GM12864 (cell line): ENCODE results near the gene CYB5R4.
A peak's percentile ranks its signal among the peaks of the same experiment; 100 is the strongest.

ENCODE experiments used
- DNase-seq: peaks from one replicate; pipeline ENCODE4 v3.0.0-alpha.2; 2011; ENCODE audit warnings: low read depth
- H3K4me3 ChIP-seq: 2 replicates; pipeline ENCODE4 v1.5.1; 2011; ENCODE audit warnings: mild to moderate bottlenecking, low read depth, low read length, control low read depth
- TF ChIP-seq, protein P1 (sequence below): IDR thresholded peaks from 2 replicates; pipeline ENCODE4 v1.5.1; 2011; ENCODE audit warnings: low read depth, mild to moderate bottlenecking, moderate library complexity, low read length, control low read depth, inconsistent platforms; ENCODE audit errors: missing control alignments

The CYB5R4 gene

GRCh38 chr6:83852528-83853177 lies 6.8 kb upstream of the CYB5R4 start:
- H3K4me3 ChIP-seq: peak overlapping the region; percentile 13; the same call in 1 of the 2 replicates
- no peak for DNase-seq
- TF ChIP-seq, protein P1, sequence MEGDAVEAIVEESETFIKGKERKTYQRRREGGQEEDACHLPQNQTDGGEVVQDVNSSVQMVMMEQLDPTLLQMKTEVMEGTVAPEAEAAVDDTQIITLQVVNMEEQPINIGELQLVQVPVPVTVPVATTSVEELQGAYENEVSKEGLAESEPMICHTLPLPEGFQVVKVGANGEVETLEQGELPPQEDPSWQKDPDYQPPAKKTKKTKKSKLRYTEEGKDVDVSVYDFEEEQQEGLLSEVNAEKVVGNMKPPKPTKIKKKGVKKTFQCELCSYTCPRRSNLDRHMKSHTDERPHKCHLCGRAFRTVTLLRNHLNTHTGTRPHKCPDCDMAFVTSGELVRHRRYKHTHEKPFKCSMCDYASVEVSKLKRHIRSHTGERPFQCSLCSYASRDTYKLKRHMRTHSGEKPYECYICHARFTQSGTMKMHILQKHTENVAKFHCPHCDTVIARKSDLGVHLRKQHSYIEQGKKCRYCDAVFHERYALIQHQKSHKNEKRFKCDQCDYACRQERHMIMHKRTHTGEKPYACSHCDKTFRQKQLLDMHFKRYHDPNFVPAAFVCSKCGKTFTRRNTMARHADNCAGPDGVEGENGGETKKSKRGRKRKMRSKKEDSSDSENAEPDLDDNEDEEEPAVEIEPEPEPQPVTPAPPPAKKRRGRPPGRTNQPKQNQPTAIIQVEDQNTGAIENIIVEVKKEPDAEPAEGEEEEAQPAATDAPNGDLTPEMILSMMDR: no peak

DNA sequence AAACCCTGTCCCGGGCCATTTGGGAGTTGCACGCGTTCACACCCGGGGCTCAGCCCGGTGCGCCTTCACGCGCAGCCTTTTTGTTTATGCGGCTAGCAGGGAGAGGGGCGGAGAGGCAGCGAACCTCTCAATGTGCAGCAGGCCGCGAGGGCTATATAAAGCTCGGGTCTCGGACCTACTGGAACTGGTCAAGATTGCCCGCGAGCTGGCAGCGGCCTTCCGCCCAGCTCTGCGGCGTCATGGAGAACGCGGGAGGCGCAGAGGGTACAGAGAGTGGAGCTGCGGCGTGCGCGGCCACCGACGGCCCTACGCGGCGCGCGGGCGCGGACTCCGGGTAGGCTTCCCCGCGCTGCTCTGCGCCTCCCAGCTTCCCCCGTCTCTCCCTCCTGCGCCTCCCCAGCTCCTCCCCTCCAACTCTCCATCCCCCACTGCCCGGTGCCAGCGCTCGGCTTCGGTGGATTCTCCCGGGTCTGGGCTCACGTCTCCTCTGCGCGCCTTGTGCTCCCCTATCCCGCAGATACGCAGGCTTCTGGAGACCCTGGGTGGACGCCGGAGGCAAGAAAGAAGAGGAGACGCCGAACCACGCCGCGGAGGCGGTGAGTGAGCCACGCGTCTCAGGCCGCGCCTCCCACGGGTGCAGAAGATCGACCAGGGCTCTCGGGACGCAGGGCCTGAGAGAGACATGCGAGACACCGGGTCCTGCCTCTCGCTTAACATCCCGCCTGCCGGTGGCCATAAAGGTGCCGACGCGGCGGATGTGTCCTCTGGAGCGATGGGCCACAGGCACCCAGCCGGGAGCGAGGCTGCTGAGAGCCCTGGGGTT lies 6.1 kb upstream of the CYB5R4 start, which contains the start of gene RIPPLY2:
Gene RIPPLY2, plus strand, starts transcription at position 183 of the 823 bp plus-strand sequence. Its CDS starts 57 bp downstream, at position 240.
- TF ChIP-seq, protein P1: no peak
- DNase-seq: no peak
- peak within 1 kb of the TSS; percentile 13 for H3K4me3 ChIP-seq

DNA sequence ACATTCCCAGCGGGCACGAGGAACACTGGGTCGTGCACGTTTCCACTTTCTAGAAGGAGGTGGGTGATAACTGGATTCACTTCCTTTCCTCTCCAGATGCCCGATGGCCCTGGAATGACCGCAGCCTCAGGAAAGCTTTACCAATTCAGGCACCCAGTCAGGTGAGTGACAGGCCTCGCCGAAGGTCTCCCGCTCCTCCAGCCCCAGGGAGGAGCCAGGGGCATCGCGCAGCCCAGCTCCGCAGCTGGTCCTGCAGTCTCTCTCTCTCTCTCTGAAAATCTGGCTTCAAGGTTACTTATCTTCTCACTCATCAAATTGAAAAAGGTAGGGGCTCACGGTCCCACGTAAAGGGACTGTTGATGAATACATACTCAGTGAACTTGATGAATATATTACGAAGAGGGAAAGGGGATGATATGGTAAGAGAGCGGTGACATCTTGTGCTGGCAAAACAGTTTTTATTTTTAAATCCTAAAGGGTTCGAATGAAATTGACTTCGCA lies 5.4 kb upstream of the CYB5R4 start:
- no peak for DNase-seq
- TF ChIP-seq, protein P1: no peak
- H3K4me3 ChIP-seq: no peak overlapping the region

GRCh38 chr6:83854766-83855165 lies 4.7 kb upstream of the CYB5R4 start:
- H3K4me3 ChIP-seq: no peak overlapping the region
- no peak for DNase-seq
- TF ChIP-seq, protein P1: no peak

- TF ChIP-seq, protein P1: no peak
- DNase-seq: no peak
- H3K4me3 ChIP-seq: peak overlapping the region; percentile 83
Measured at GRCh38 chr6:83860359-83860755, 868 bp downstream of the CYB5R4 start.

DNA sequence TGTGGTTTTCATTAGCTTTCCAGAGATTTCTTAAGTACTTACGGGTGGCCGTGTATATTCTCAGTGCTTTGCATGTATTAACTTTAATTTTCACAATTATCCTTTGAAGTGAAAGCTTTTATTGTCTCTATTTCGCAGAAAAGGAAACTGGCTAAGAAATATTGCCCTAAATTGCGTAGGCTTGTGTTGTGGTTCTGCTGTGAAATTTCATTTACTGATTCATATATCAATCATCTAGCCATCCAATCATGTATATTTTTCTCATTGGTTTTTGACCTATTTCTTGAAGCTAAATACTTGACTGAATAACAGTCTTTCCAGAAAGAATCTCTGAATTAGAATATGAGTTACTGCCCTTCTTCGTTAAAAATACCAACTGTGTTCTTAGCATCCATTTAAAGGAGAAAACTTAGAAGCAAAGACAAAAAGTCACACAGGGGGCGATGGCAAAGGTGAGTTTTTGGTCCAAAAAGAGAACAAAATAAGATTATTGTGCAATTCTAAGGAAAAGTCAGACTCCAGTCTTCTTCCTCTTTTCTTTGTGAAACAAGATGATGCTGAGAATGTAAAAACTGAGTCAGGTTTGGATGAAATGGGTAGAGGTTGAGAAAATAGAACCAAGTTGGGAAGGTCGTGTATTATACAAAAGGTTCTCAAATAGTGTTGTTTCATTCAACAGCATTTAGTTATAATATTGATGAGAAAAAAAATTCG lies 1.4 kb downstream of the CYB5R4 start:
- no peak for DNase-seq
- H3K4me3 ChIP-seq: peak overlapping the region; percentile 83
- TF ChIP-seq, protein P1: no peak
